NT2/D1 (cell line): ENCODE data around the gene PARVG.
"Not testable (repeated sequence)": the region's sequence is repeated elsewhere in the genome, so short reads cannot be mapped to it uniquely, and the experiment has no call there.

Source experiments
- YY1 ChIP-seq: IDR thresholded peaks from 2 replicates; pipeline ENCODE4 v1.6.1; 2011; ENCODE audit not compliant: insufficient read length, insufficient read depth
- ZNF274 ChIP-seq: IDR thresholded peaks from 2 replicates; pipeline ENCODE4 v1.6.1; 2011; ENCODE audit warnings: mild to moderate bottlenecking, low read depth, low read length

DNA sequence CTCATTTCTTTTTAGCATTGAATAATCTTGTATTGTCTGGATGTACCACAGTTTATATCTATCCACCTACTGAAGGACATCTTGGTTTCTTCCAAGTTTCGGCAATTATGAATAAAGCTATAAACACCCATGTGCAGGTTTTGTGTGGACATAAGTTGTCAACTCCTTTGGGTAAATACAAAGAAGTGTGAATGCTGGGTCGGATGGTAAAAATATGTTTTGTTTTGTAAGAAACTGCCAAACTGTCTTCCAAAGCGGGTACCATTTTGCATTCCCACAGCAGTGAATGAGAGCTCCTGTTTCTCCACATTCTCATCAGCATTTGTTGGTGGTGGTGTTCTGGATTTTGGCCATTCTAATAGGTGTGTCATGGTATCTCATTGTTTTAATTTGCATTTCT is 60.4 kb downstream of the PARVG start:
- not testable (repeated sequence) for TF ChIP-seq YY1, ZNF274
